GM18909 (cell line): ENCODE measurements around the gene SETD2.
"Not testable (repeated sequence)": the region's sequence is repeated elsewhere in the genome, so short reads cannot be mapped to it uniquely, and the experiment has no call there.

ENCODE experiments used
- ATAC-seq: cut with Tn5 transposase; IDR thresholded peaks from one replicate; pipeline ENCODE4 v1.9.1; 2021; ENCODE audit warnings: mild to moderate bottlenecking; ENCODE audit not compliant: unreplicated experiment, poor library complexity

SETD2 gene

GRCh38 chr3:47164007-47164881 is at the start of gene SETD2:
Gene SETD2 (minus strand): TSS chr3:47164113. CDS start chr3:47163924, 189 bp downstream.
- ATAC-seq: peak; percentile 67

- no peak for ATAC-seq
Observed at GRCh38 chr3:47210863-47211405, 47.0 kb upstream of the SETD2 start.

- ATAC-seq: not testable (repeated sequence)
Observed at GRCh38 chr3:47206022-47206421, 42.1 kb upstream of the SETD2 start.

- ATAC-seq: no peak
Observed at GRCh38 chr3:47204875-47205274, 41.0 kb upstream of the SETD2 start.

- ATAC-seq: no peak
Observed at GRCh38 chr3:47202542-47202941, 38.6 kb upstream of the SETD2 start.

GRCh38 chr3:47197287-47197686 is 33.4 kb upstream of the SETD2 start:
- ATAC-seq: no peak

- no peak for ATAC-seq
Observed at GRCh38 chr3:47194994-47195393, 31.1 kb upstream of the SETD2 start.

GRCh38 chr3:47193871-47194859 is 30.3 kb upstream of the SETD2 start:
- ATAC-seq: no peak

GRCh38 chr3:47186285-47186684 is 22.4 kb upstream of the SETD2 start:
- no peak for ATAC-seq

- ATAC-seq: not testable (repeated sequence)
Observed at GRCh38 chr3:47181685-47182084, 17.8 kb upstream of the SETD2 start.

GRCh38 chr3:47180011-47180410 is 16.1 kb upstream of the SETD2 start:
- ATAC-seq: not testable (repeated sequence)

- no peak for ATAC-seq
Observed at GRCh38 chr3:47176582-47176981, 12.7 kb upstream of the SETD2 start.

- peak; percentile 37 for ATAC-seq
Observed at GRCh38 chr3:47163169-47164006, 525 bp downstream of the SETD2 start.

- no peak for ATAC-seq
Observed at GRCh38 chr3:47162697-47163168, 1.2 kb downstream of the SETD2 start.

- ATAC-seq: no peak
Observed at GRCh38 chr3:47161983-47162696, 1.8 kb downstream of the SETD2 start.

- no peak for ATAC-seq
Observed at GRCh38 chr3:47159820-47160219, 4.1 kb downstream of the SETD2 start.

- no peak for ATAC-seq
Observed at GRCh38 chr3:47158208-47158607, 5.7 kb downstream of the SETD2 start.

- no peak for ATAC-seq
Observed at GRCh38 chr3:47156396-47156795, 7.5 kb downstream of the SETD2 start.

- no peak for ATAC-seq
Observed at GRCh38 chr3:47152578-47152977, 11.3 kb downstream of the SETD2 start.
